DND-41 (cell line): ENCODE data around the gene RABGGTB.
"Not testable (repeated sequence)": the region's sequence is repeated elsewhere in the genome, so short reads cannot be mapped to it uniquely, and the experiment has no call there.

Source experiments
- ATAC-seq: fragments of 200-7000 bp; cut with Tn5 transposase; 3 replicates; pipeline ENCODE4 v1.9.1; 2021; ENCODE audit warnings: low read depth; ENCODE audit not compliant: insufficient read depth
- DNase-seq: peaks from one replicate; pipeline ENCODE4 v3.0.0-alpha.2; 2020
- H2AFZ ChIP-seq: 2 replicates; pipeline ENCODE4 v1.6.0; 2012; ENCODE audit warnings: low read depth, low read length
- H3K27ac ChIP-seq: 2 replicates; pipeline ENCODE4 v1.5.1; 2012; ENCODE audit warnings: low read length, inconsistent platforms
- H3K27me3 ChIP-seq: fragments of 200-600 bp; sonication (generic); 2 replicates; pipeline ENCODE4 v1.6.0; 2012; ENCODE audit warnings: low read length, mild to moderate bottlenecking, inconsistent platforms; ENCODE audit not compliant: insufficient read depth, poor library complexity
- H3K36me3 ChIP-seq: 2 replicates; pipeline ENCODE4 v1.5.1; 2012; ENCODE audit warnings: low read length, inconsistent platforms; ENCODE audit not compliant: insufficient read depth
- H3K4me1 ChIP-seq: 2 replicates; pipeline ENCODE4 v1.5.1; 2012; ENCODE audit warnings: mild to moderate bottlenecking, low read length; ENCODE audit not compliant: insufficient read depth
- H3K4me2 ChIP-seq: 2 replicates; pipeline ENCODE4 v1.6.0; 2012; ENCODE audit warnings: mild to moderate bottlenecking, moderate library complexity, low read length, inconsistent platforms; ENCODE audit not compliant: insufficient read depth
- H3K4me3 ChIP-seq, 2 experiments: fragments of 200-600 bp in 1 of 2; shearing (Covaris generic) in 1 of 2; 2 replicates each; pipeline ENCODE4 v1.5.1; 2012 to 2016; ENCODE audit warnings: inconsistent platforms in 2 of 2, low read length in 2 of 2, mild to moderate bottlenecking in 2 of 2, low read depth in 1 of 2, moderate library complexity in 1 of 2
- H3K79me2 ChIP-seq: 2 replicates; pipeline ENCODE4 v1.6.0; 2012; ENCODE audit warnings: low read length, inconsistent platforms; ENCODE audit not compliant: insufficient read depth
- H3K9ac ChIP-seq: 2 replicates; pipeline ENCODE4 v1.6.0; 2012; ENCODE audit warnings: low read depth, mild to moderate bottlenecking, inconsistent platforms, low read length, moderate library complexity
- H3K9me3 ChIP-seq: 2 replicates; pipeline ENCODE4 v1.5.1; 2012; ENCODE audit warnings: low read length, moderate library complexity, mild to moderate bottlenecking, inconsistent platforms; ENCODE audit not compliant: insufficient read depth, severe bottlenecking
- H4K20me1 ChIP-seq: 2 replicates; pipeline ENCODE4 v1.6.0; 2012; ENCODE audit warnings: low read length; ENCODE audit not compliant: insufficient read depth
- EZH2 ChIP-seq: IDR thresholded peaks from 3 replicates; pipeline ENCODE4 v1.6.1; 2012; ENCODE audit warnings: borderline replicate concordance, low read depth, mild to moderate bottlenecking, moderate library complexity, low read length, inconsistent platforms; ENCODE audit not compliant: severe bottlenecking
- TF ChIP-seq, protein P1 (sequence below): IDR thresholded peaks from 2 replicates; pipeline ENCODE4 v1.5.1; 2012; ENCODE audit warnings: borderline replicate concordance, low read length, moderate library complexity, mild to moderate bottlenecking; ENCODE audit not compliant: poor library complexity, severe bottlenecking; ENCODE audit errors: extremely low read depth

Gene RABGGTB

DNA sequence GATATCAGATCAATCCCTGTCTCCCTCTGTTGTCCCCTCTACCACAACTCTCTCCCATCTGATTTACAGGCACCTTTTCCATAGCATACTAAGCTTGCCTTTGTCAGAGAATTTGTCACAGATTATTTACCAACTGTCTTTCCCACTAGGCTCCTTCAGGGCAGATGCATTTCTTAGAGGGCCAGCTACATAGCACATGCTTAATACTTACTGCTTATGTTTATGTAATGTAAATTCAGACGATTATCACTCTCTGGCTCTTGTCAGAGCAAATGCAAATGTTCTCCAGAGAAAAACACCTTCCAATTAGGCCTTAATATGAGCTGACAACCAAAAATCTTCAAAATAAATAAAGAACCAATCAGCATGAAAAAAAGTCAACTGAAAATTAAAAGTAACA, 15.3 kb upstream of the RABGGTB start:
- no peaks in the 10 kb centered on the region for H3K9me3 ChIP-seq
- ATAC-seq (no peak), DNase-seq (no peak)
- no peaks in the 10 kb centered on the region for H3K79me2 ChIP-seq
- H3K27ac ChIP-seq = no peak overlapping the region
- H3K4me3 ChIP-seq = no peak overlapping the region
- TF ChIP-seq, protein P1, sequence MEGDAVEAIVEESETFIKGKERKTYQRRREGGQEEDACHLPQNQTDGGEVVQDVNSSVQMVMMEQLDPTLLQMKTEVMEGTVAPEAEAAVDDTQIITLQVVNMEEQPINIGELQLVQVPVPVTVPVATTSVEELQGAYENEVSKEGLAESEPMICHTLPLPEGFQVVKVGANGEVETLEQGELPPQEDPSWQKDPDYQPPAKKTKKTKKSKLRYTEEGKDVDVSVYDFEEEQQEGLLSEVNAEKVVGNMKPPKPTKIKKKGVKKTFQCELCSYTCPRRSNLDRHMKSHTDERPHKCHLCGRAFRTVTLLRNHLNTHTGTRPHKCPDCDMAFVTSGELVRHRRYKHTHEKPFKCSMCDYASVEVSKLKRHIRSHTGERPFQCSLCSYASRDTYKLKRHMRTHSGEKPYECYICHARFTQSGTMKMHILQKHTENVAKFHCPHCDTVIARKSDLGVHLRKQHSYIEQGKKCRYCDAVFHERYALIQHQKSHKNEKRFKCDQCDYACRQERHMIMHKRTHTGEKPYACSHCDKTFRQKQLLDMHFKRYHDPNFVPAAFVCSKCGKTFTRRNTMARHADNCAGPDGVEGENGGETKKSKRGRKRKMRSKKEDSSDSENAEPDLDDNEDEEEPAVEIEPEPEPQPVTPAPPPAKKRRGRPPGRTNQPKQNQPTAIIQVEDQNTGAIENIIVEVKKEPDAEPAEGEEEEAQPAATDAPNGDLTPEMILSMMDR = no peak
- TF ChIP-seq EZH2 = no peak
- H2AFZ ChIP-seq = no peak overlapping the region
- H3K9ac ChIP-seq = no peak overlapping the region
- H3K36me3 ChIP-seq = no peaks in the 10 kb centered on the region
- H4K20me1 ChIP-seq = no peaks in the 10 kb centered on the region
- no peaks in the 10 kb centered on the region for H3K4me1 ChIP-seq
- no peaks in the 10 kb centered on the region for H3K27me3 ChIP-seq
- no peak overlapping the region for H3K4me2 ChIP-seq

DNA sequence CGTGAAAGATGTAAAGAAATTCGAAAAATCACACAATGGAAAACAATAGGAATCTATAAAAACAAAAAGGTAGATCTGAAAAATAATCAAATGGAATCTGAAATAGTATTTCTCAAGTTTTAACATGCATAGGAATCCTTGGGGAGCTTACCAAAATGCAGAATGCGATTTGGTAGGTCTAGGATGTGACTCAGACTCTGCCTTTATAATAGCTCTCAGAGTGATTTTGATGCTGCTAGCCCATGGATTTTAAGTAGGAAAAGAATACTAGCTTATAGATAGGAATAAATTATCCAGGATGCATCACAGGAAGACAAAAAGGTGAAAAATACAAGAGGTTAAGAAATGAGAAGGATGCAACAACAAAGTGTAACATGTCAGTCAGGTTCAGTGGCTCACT, 14.1 kb upstream of the RABGGTB start:
- H3K79me2 ChIP-seq = no peaks in the 10 kb centered on the region
- DNase-seq (no peak), ATAC-seq (no peak)
- H3K36me3 ChIP-seq = no peaks in the 10 kb centered on the region
- H2AFZ ChIP-seq = no peak overlapping the region
- H3K9ac ChIP-seq = no peak overlapping the region
- no peaks in the 10 kb centered on the region for H4K20me1 ChIP-seq
- H3K27ac ChIP-seq = no peak overlapping the region
- H3K27me3 ChIP-seq = no peaks in the 10 kb centered on the region
- H3K4me1 ChIP-seq = no peaks in the 10 kb centered on the region
- H3K4me3 ChIP-seq = no peak overlapping the region
- H3K4me2 ChIP-seq = no peak overlapping the region
- TF ChIP-seq EZH2 = no peak
- TF ChIP-seq, protein P1 = no peak
- no peaks in the 10 kb centered on the region for H3K9me3 ChIP-seq

GRCh38 chr1:75777812-75778211, 8.2 kb upstream of the RABGGTB start:
- H3K4me3 ChIP-seq = not testable (repeated sequence)

GRCh38 chr1:75778694-75779093, 7.4 kb upstream of the RABGGTB start:
- not testable (repeated sequence) for H3K9ac ChIP-seq, H3K27ac ChIP-seq, H3K4me1 ChIP-seq, H3K4me2 ChIP-seq, H3K4me3 ChIP-seq, H4K20me1 ChIP-seq, H3K79me2 ChIP-seq, H2AFZ ChIP-seq, H3K36me3 ChIP-seq, H3K9me3 ChIP-seq, ATAC-seq, DNase-seq, H3K27me3 ChIP-seq

More at GRCh38 chr1:75777812-75778211, 8.2 kb upstream of the RABGGTB start:
- not testable (repeated sequence) for H2AFZ ChIP-seq, ATAC-seq, H3K36me3 ChIP-seq, H3K27ac ChIP-seq, H3K27me3 ChIP-seq, H4K20me1 ChIP-seq, H3K4me2 ChIP-seq, H3K79me2 ChIP-seq, H3K9me3 ChIP-seq, H3K9ac ChIP-seq, H3K4me1 ChIP-seq, DNase-seq

GRCh38 chr1:75780183-75780582, 5.9 kb upstream of the RABGGTB start:
- not testable (repeated sequence) for H2AFZ ChIP-seq, H3K27ac ChIP-seq, H3K9ac ChIP-seq, H3K4me3 ChIP-seq, DNase-seq, H3K4me1 ChIP-seq, H3K9me3 ChIP-seq, H3K79me2 ChIP-seq, H4K20me1 ChIP-seq, H3K36me3 ChIP-seq, ATAC-seq, H3K4me2 ChIP-seq, H3K27me3 ChIP-seq

DNA sequence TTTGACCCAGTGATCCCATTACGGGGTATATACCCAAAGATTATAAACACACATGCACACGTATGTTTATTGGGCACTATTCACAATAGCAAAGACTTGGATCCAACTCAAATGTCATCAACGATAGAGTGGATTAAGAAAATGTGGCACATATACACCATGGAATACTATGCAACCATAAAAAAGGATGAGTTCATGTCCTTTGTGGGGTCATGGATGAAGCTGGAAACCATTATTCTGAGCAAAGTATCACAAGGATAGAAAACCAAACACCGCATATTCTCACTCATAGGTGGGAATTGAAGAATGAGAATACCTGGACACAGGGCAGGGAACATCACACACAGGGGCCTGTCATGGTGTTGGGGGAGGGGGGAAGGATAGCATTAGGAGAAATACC, 2.1 kb upstream of the RABGGTB start:
- H4K20me1 ChIP-seq = peaks cover 20% of the 10 kb centered on the region; the same call in 1 of the 2 replicates
- H3K9ac ChIP-seq = peak overlapping the region; percentile 93
- H3K4me2 ChIP-seq = peak overlapping the region; percentile 87
- peak overlapping the region; percentile 85; the same call in 1 of the 2 replicates for H3K27ac ChIP-seq
- peaks cover 21% of the 10 kb centered on the region for H3K36me3 ChIP-seq
- H3K27me3 ChIP-seq, ATAC-seq, H3K9me3 ChIP-seq, DNase-seq: not testable (repeated sequence)
- H3K4me3 ChIP-seq = peak overlapping the region; percentile 21 to 98; a peak in 3 of 4 replicates
- peak overlapping the region; percentile 79; the same call in 1 of the 2 replicates for H2AFZ ChIP-seq
- peaks cover 38% of the 10 kb centered on the region for H3K79me2 ChIP-seq
- peaks cover 35% of the 10 kb centered on the region for H3K4me1 ChIP-seq
